CD4-positive, alpha-beta memory T cell (primary cell): ENCODE results near the gene CCDC120. TPM values are rescaled to one million over a fixed set of nuclear protein-coding genes. Genes with fewer than 3 reads are reported as not detected.

ENCODE experiments used
- CTCF ChIA-PET: fragments of 350-600 bp; sonication (Branson Sonifier 250); formaldehyde crosslinking; loops from one replicate; lab custom pipeline; 2021; ENCODE audit warnings: inconsistent platforms; ENCODE audit not compliant: partially characterized antibody; lab: Charles Lee
- POLR2A ChIA-PET: fragments of 350-600 bp; sonication (Branson Sonifier 250); formaldehyde crosslinking; loops from one replicate; lab custom pipeline; 2021; ENCODE audit not compliant: partially characterized antibody; lab: Charles Lee
- DNase-seq, 5 donors: peaks; one replicate each; pipeline versions ENCODE4 v3.0.0 to v3.0.0-alpha.2; 2020 to 2022; ENCODE audit warnings: mixed read lengths in 1 of 5
- H3K27ac ChIP-seq: one replicate; pipeline ENCODE4 v1.7.0; 2013; ENCODE audit warnings: low read depth, low read length
- H3K27me3 ChIP-seq: 2 replicates; pipeline ENCODE4 v1.7.0; 2013; ENCODE audit warnings: mild to moderate bottlenecking, low read length, moderate library complexity; ENCODE audit not compliant: insufficient read depth
- H3K36me3 ChIP-seq: 2 replicates; pipeline ENCODE4 v1.7.0; 2013; ENCODE audit warnings: mild to moderate bottlenecking, low read length, moderate library complexity; ENCODE audit not compliant: insufficient read depth
- H3K4me1 ChIP-seq: 2 replicates; pipeline ENCODE4 v1.7.0; 2013; ENCODE audit warnings: mild to moderate bottlenecking, low read length, moderate library complexity; ENCODE audit not compliant: insufficient read depth
- H3K4me3 ChIP-seq, 2 donors: one replicate each; pipeline ENCODE4 v1.7.0; 2013; ENCODE audit warnings: low read length in 2 of 2, mild to moderate bottlenecking in 1 of 2
- H3K9me3 ChIP-seq, 2 donors: one replicate each; pipeline ENCODE4 v1.7.0; 2013; ENCODE audit warnings: low read length in 2 of 2, control low read depth in 1 of 2; ENCODE audit not compliant: control insufficient read depth in 1 of 2
- H3K27ac Mint-ChIP-seq, 7 donors: one replicate each; pipeline ENCODE4 v1.8.0; 2020 to 2021; ENCODE audit warnings: mixed read lengths in 7 of 7, mild to moderate bottlenecking in 6 of 7, inconsistent platforms in 3 of 7, moderate library complexity in 3 of 7
- H3K27me3 Mint-ChIP-seq, 2 donors: one replicate each; pipeline ENCODE4 v1.8.0; 2020 to 2021; ENCODE audit warnings: mixed read lengths in 2 of 2
- H3K36me3 Mint-ChIP-seq, 2 donors: one replicate each; pipeline ENCODE4 v1.8.0; 2020 to 2021; ENCODE audit warnings: mixed read lengths in 2 of 2, inconsistent platforms in 1 of 2, mild to moderate bottlenecking in 1 of 2
- H3K4me1 Mint-ChIP-seq, 4 donors: one replicate each; pipeline ENCODE4 v1.8.0; 2020 to 2021; ENCODE audit warnings: mixed read lengths in 4 of 4, mild to moderate bottlenecking in 1 of 4
- H3K4me3 Mint-ChIP-seq, 8 donors: one replicate each; pipeline ENCODE4 v1.8.0; 2020 to 2021; ENCODE audit warnings: mixed read lengths in 8 of 8, mild to moderate bottlenecking in 7 of 8, moderate library complexity in 6 of 8, inconsistent platforms in 3 of 8
- H3K9me3 Mint-ChIP-seq, 8 donors: one replicate each; pipeline ENCODE4 v1.8.0; 2020 to 2021; ENCODE audit warnings: mixed read lengths in 8 of 8, mild to moderate bottlenecking in 5 of 8, inconsistent platforms in 3 of 8, moderate library complexity in 1 of 8
- intact Hi-C: fragments of 100-400 bp; cut with micrococcal nuclease; formaldehyde crosslinking; loops from one replicate; pipeline ENCODE4 v1.15.1; 2023
- polyA plus RNA-seq, 2 donors: library from polyadenylated mRNA; unstranded; fragments of 300-500 nt; fragmentation: Illumina TruSeq; gene quantifications; one replicate each; pipeline ENCODE4 v1.2.3, GENCODE V29; 2021
- total RNA-seq, 2 experiments: library from RNA; stranded (reverse); gene quantifications; one replicate each; pipeline ENCODE4 v1.2.3, GENCODE V29; 2021

The CCDC120 gene
- total and polyA plus RNA-seq, 4 experiments from 2014 or later: 0.19 to 10.6 (median 5.4) TPM

DNA sequence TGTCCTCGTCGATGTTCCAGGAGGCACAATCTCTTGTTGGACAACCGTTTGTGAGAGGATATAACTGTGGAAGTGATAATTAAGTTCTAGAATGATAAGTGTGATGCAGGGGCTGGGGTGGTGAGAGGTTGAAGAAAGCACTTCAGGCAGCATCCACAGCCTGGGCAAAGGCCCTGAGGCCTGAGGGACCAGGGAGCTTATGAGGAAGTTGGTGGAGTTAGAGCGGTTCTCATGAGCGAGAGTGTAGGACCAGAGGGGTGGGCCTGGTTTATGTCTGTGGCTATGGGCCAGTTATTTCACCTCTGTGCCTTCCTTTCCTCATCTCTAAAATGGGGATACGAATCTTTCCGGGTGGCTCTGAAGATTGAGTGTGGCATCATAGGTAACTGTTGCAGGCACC is 2.7 kb downstream of the CCDC120 start:
- intact Hi-C loops: no loop called here
- no peak for DNase-seq
- Histone ChIP-seq H3K36me3 (no peaks in the 10 kb centered on the region), H3K4me3 (no peak overlapping the region), H3K4me1 (no peaks in the 10 kb centered on the region), H3K27me3 (no peaks in the 10 kb centered on the region), H3K9me3 (no peaks in the 10 kb centered on the region), H3K27ac (no peak overlapping the region)
- ChIA-PET CTCF (no interaction called here), POLR2A (no interaction called here)
- no peaks in the 10 kb centered on the region for H3K9me3 Mint-ChIP-seq
- no peaks in the 10 kb centered on the region for H3K27me3 Mint-ChIP-seq
- no peak overlapping the region for H3K27ac Mint-ChIP-seq
- H3K4me1 Mint-ChIP-seq: no peaks in the 10 kb centered on the region
- H3K4me3 Mint-ChIP-seq: no peak overlapping the region
- peaks cover 0 to 7% of the 10 kb centered on the region in 2 donors for H3K36me3 Mint-ChIP-seq

DNA sequence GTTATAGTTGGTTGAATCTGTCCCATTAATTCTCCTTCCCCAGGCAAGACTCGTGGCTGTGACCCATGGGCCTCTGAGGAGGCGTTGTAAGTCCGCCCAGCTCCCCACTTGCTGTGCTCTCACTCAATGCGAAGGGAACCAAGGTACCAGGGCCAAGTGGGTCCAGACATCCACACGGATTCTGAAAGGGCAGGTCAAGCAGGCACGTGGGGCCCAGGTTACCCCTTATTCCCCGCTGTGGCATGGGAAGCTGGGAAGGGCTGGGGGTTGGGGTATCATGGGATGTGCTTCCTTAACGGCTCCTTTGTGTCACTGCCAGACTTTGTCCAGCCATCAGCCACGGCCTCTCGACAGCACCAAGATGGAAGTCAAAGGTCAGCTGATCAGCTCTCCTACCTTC is 3.1 kb downstream of the CCDC120 start:
- no peak overlapping the region for H3K27ac Mint-ChIP-seq
- POLR2A ChIA-PET: no interaction called here

DNA sequence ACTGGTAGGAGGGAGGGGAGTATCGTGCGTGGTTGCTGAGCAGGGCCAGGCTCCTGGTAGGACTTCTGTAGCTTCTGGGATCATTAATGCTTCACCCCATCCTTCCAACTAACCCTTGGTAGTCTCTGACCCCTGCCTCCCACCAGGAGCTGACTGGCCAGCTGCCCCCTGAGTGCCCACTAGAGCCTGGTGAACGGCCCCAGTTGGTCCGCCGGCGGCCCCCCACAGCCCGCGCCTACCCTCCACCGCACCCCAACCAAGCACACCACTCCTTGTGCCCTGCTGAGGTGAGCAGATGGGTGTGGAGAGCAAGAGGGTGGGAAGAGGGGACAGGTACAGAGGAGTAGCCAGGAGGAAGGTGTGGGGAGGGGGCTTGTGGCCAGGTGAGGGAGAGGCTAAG is 4.9 kb downstream of the CCDC120 start:
- DNase-seq: no peak
- H3K4me1 ChIP-seq: no peaks in the 10 kb centered on the region
- no peaks in the 10 kb centered on the region for H3K27me3 ChIP-seq
- H3K27me3 Mint-ChIP-seq: no peaks in the 10 kb centered on the region
- no peak overlapping the region for H3K27ac ChIP-seq
- H3K4me1 Mint-ChIP-seq: no peaks in the 10 kb centered on the region
- peaks cover 0 to 7% of the 10 kb centered on the region in 2 donors for H3K36me3 Mint-ChIP-seq
- intact Hi-C loops: no loop called here
- H3K36me3 ChIP-seq: no peaks in the 10 kb centered on the region
- ChIA-PET CTCF (no interaction called here), POLR2A (no interaction called here)
- H3K27ac Mint-ChIP-seq: no peak overlapping the region
- no peak overlapping the region for H3K4me3 ChIP-seq
- no peaks in the 10 kb centered on the region for H3K9me3 Mint-ChIP-seq
- no peak overlapping the region for H3K4me3 Mint-ChIP-seq
- H3K9me3 ChIP-seq: no peaks in the 10 kb centered on the region

More for the DNA sequence above, 3.1 kb downstream of the CCDC120 start:
- Mint-ChIP-seq H3K9me3 (no peaks in the 10 kb centered on the region), H3K36me3 (peaks cover 0 to 7% of the 10 kb centered on the region in 2 donors), H3K27me3 (no peaks in the 10 kb centered on the region), H3K4me1 (no peaks in the 10 kb centered on the region), H3K4me3 (no peak overlapping the region)
- Histone ChIP-seq H3K27ac (no peak overlapping the region), H3K27me3 (no peaks in the 10 kb centered on the region), H3K4me3 (no peak overlapping the region), H3K4me1 (no peaks in the 10 kb centered on the region), H3K9me3 (no peaks in the 10 kb centered on the region), H3K36me3 (no peaks in the 10 kb centered on the region)
- DNase-seq: no peak
- intact Hi-C loops: no loop called here
- CTCF ChIA-PET: no interaction called here

- Mint-ChIP-seq H3K4me1 (no peaks in the 10 kb centered on the region), H3K9me3 (no peaks in the 10 kb centered on the region), H3K27me3 (no peaks in the 10 kb centered on the region), H3K4me3 (no peak overlapping the region), H3K36me3 (peaks cover 0 to 7% of the 10 kb centered on the region in 2 donors), H3K27ac (no peak overlapping the region)
- POLR2A ChIA-PET: no interaction called here
- Histone ChIP-seq H3K4me1 (no peaks in the 10 kb centered on the region), H3K36me3 (no peaks in the 10 kb centered on the region), H3K9me3 (no peaks in the 10 kb centered on the region), H3K4me3 (no peak overlapping the region), H3K27me3 (no peaks in the 10 kb centered on the region), H3K27ac (no peak overlapping the region)
- DNase-seq: no peak
- CTCF ChIA-PET: interaction anchor here (0.6 kb wide), 1 partner anchor 120 kb away, joined by 3 read pairs; no protein-coding TSS in a partner anchor
- intact Hi-C loops: no loop called here
Measured at GRCh38 chrX:49064303-49064702, 5.5 kb downstream of the CCDC120 start.

DNA sequence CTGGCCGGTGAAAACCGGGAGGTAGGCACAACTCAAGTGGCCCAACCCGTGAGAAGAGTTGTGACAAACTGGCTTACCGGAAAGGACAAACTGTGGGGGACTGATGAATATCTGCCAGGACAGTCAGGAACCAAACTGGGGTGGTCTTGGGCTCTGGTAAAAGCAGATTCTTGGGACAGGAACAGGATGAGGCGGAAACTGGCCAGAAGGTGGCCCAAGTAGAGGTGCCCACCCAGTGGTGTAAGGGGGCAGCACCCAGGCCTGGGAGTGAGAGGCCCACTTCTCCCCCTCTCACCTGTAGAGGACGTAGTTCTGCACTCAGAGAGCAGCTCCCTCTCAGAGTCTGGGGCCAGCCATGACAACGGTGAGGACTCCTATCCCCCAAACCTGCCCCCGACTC is 5.9 kb downstream of the CCDC120 start:
- CTCF ChIA-PET: interaction anchor here (0.6 kb wide), 1 partner anchor 120 kb away, joined by 3 read pairs; no protein-coding TSS in a partner anchor
- H3K9me3 Mint-ChIP-seq: no peaks in the 10 kb centered on the region
- H3K4me3 Mint-ChIP-seq: no peak overlapping the region

DNA sequence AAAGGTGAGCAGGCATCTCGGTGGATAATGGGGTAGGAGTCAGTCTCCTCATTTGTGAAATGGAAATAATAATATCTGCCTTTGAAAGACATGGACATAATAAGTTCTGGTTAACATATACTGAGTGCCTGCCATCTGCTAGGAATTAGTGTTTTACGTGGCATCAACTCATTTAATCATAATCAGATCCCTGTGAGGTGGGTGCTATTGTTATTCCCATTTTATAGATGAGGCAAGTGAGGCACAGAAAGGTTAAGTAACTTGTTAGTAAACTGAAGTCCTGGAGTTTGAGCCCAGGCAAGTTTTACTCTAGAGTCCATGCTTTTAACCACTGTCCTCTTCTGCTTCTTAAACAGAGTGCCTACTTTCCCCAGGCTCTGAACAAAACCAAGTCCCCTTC is 7.5 kb downstream of the CCDC120 start:
- no peaks in the 10 kb centered on the region for H3K36me3 ChIP-seq
- Mint-ChIP-seq H3K4me1 (no peaks in the 10 kb centered on the region), H3K27me3 (no peaks in the 10 kb centered on the region), H3K27ac (no peak overlapping the region), H3K9me3 (no peaks in the 10 kb centered on the region), H3K36me3 (peaks cover under 1 to 7% of the 10 kb centered on the region in 2 donors), H3K4me3 (no peak overlapping the region)
- intact Hi-C loops: no loop called here
- ChIA-PET CTCF (no interaction called here), POLR2A (interaction anchor here (1.1 to 1.4 kb wide), 2 partner anchors 13 to 64 kb away, joined by 3 to 4 read pairs; partner anchors contain the start of genes GRIPAP1 and WDR45)
- H3K9me3 ChIP-seq: no peaks in the 10 kb centered on the region
- no peaks in the 10 kb centered on the region for H3K4me1 ChIP-seq
- no peaks in the 10 kb centered on the region for H3K27me3 ChIP-seq
- no peak overlapping the region for H3K4me3 ChIP-seq
- no peak for DNase-seq
- no peak overlapping the region for H3K27ac ChIP-seq

More for the DNA sequence above, 5.9 kb downstream of the CCDC120 start:
- DNase-seq: no peak
- no peak overlapping the region for H3K4me3 ChIP-seq
- H3K27me3 ChIP-seq: no peaks in the 10 kb centered on the region
- no peak overlapping the region for H3K27ac ChIP-seq
- H3K4me1 ChIP-seq: no peaks in the 10 kb centered on the region
- H3K4me1 Mint-ChIP-seq: no peaks in the 10 kb centered on the region
- intact Hi-C loops: no loop called here
- no peak overlapping the region for H3K27ac Mint-ChIP-seq
- no peaks in the 10 kb centered on the region for H3K36me3 ChIP-seq
- no peaks in the 10 kb centered on the region for H3K27me3 Mint-ChIP-seq
- POLR2A ChIA-PET: no interaction called here
- peaks cover 0 to 7% of the 10 kb centered on the region in 2 donors for H3K36me3 Mint-ChIP-seq
- no peaks in the 10 kb centered on the region for H3K9me3 ChIP-seq

- intact Hi-C loops: no loop called here
- no peaks in the 10 kb centered on the region for H3K4me1 ChIP-seq
- H3K9me3 ChIP-seq: no peaks in the 10 kb centered on the region
- no peak overlapping the region for H3K4me3 Mint-ChIP-seq
- peaks cover 3 to 5% of the 10 kb centered on the region in 2 donors for H3K36me3 Mint-ChIP-seq
- no peak overlapping the region for H3K27ac Mint-ChIP-seq
- ChIA-PET CTCF (no interaction called here), POLR2A (interaction anchor here (1.1 to 1.4 kb wide), 2 partner anchors 13 to 64 kb away, joined by 3 to 4 read pairs; partner anchors contain the start of genes GRIPAP1 and WDR45)
- H3K27me3 ChIP-seq: no peaks in the 10 kb centered on the region
- H3K4me1 Mint-ChIP-seq: peaks cover 0 to under 1% (median 0%) of the 10 kb centered on the region in 4 donors
- H3K27ac ChIP-seq: no peak overlapping the region
- H3K36me3 ChIP-seq: no peaks in the 10 kb centered on the region
- DNase-seq: no peak
- no peak overlapping the region for H3K4me3 ChIP-seq
- no peaks in the 10 kb centered on the region for H3K9me3 Mint-ChIP-seq
- H3K27me3 Mint-ChIP-seq: no peaks in the 10 kb centered on the region
Measured at GRCh38 chrX:49066690-49067089, 7.9 kb downstream of the CCDC120 start.
